ENCODE measurements around the gene KCNE2. TPM values are rescaled to one million over a fixed set of nuclear protein-coding genes. Genes with fewer than 3 reads are reported as not detected.

KCNE2 gene
- total RNA-seq, 1 experiment from 2014 or later, result not detected

GRCh38 chr21:34360488-34361241 is 3.1 kb upstream of the KCNE2 start:
- no peaks in the 10 kb centered on the region for H3K36me3 Mint-ChIP-seq (ENCODE audit: insufficient read depth, unreplicated experiment)
- no peak for DNase-seq
- peaks cover 7% of the 10 kb centered on the region for H3K4me1 Mint-ChIP-seq (ENCODE audit: low read depth, unreplicated experiment)
- Histone ChIP-seq H3K27me3 (replicated peaks; ENCODE audit: control insufficient read depth, insufficient read depth, low read length) (no peaks in the 10 kb centered on the region; the same call in 1 of the 2 replicates), H3K9me3 (peaks cover 8% of the 10 kb centered on the region; the same call in 1 of the 2 replicates), H3K4me3 (ENCODE audit: low read depth, low read length) (no peak overlapping the region), H3K36me3 (ENCODE audit: control insufficient read depth, insufficient read depth, low read length) (no peaks in the 10 kb centered on the region), H3K4me1 (no peaks in the 10 kb centered on the region; the same call in 1 of the 2 replicates)
- POLR2A ChIA-PET, result no interaction called here
- H3K27me3 Mint-ChIP-seq (ENCODE audit: insufficient read depth, unreplicated experiment), result peaks cover 9% of the 10 kb centered on the region
- TF ChIP-seq, protein P1, sequence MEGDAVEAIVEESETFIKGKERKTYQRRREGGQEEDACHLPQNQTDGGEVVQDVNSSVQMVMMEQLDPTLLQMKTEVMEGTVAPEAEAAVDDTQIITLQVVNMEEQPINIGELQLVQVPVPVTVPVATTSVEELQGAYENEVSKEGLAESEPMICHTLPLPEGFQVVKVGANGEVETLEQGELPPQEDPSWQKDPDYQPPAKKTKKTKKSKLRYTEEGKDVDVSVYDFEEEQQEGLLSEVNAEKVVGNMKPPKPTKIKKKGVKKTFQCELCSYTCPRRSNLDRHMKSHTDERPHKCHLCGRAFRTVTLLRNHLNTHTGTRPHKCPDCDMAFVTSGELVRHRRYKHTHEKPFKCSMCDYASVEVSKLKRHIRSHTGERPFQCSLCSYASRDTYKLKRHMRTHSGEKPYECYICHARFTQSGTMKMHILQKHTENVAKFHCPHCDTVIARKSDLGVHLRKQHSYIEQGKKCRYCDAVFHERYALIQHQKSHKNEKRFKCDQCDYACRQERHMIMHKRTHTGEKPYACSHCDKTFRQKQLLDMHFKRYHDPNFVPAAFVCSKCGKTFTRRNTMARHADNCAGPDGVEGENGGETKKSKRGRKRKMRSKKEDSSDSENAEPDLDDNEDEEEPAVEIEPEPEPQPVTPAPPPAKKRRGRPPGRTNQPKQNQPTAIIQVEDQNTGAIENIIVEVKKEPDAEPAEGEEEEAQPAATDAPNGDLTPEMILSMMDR (IDR thresholded peaks at IDR 0.05; ENCODE audit: insufficient read depth in 1 of 2, low read depth in 1 of 2, low read length in 1 of 2, severe bottlenecking in 1 of 2, unreplicated experiment in 1 of 2), result no peak
- intact Hi-C loops (cut with micrococcal nuclease; ENCODE audit: unreplicated experiment), result no loop called here
- H3K9me3 Mint-ChIP-seq (ENCODE audit: unreplicated experiment), result no peaks in the 10 kb centered on the region
- no TSS peak for BruUV-seq (replicated peaks)
- no peak overlapping the region for H3K27ac Mint-ChIP-seq (ENCODE audit: unreplicated experiment)
- H3K4me3 Mint-ChIP-seq (ENCODE audit: unreplicated experiment), result no peak overlapping the region
- CTCF ChIA-PET, result no interaction called here

- H3K27me3 Mint-ChIP-seq (ENCODE audit: insufficient read depth, unreplicated experiment), result peaks cover 9% of the 10 kb centered on the region
- no peaks in the 10 kb centered on the region for H3K9me3 Mint-ChIP-seq (ENCODE audit: unreplicated experiment)
- no TSS peak for BruUV-seq (replicated peaks)
- TF ChIP-seq, protein P1 (IDR thresholded peaks at IDR 0.05; ENCODE audit: insufficient read depth in 1 of 2, low read depth in 1 of 2, low read length in 1 of 2, severe bottlenecking in 1 of 2, unreplicated experiment in 1 of 2), result no peak
- H3K4me1 Mint-ChIP-seq (ENCODE audit: low read depth, unreplicated experiment), result peaks cover 7% of the 10 kb centered on the region
- Histone ChIP-seq H3K27me3 (replicated peaks; ENCODE audit: control insufficient read depth, insufficient read depth, low read length) (no peaks in the 10 kb centered on the region), H3K36me3 (ENCODE audit: control insufficient read depth, insufficient read depth, low read length) (no peaks in the 10 kb centered on the region), H3K9me3 (peaks cover 8% of the 10 kb centered on the region; the same call in 1 of the 2 replicates), H3K4me1 (peaks cover under 1% of the 10 kb centered on the region; the same call in 1 of the 2 replicates), H3K4me3 (ENCODE audit: low read depth, low read length) (no peak overlapping the region)
- peak overlapping the region; percentile 46 for H3K4me3 Mint-ChIP-seq (ENCODE audit: unreplicated experiment)
- no peak for DNase-seq
- intact Hi-C loops (cut with micrococcal nuclease; ENCODE audit: unreplicated experiment), result loop anchor here (1.0 kb wide), 1 partner anchor 268 kb away; no protein-coding TSS in a partner anchor
- H3K27ac Mint-ChIP-seq (ENCODE audit: unreplicated experiment), result no peak overlapping the region
- ChIA-PET POLR2A (no interaction called here), CTCF (interaction anchor here (0.6 to 1.0 kb wide), 3 partner anchors 241 to 698 kb away, joined by 3 to 5 read pairs (median 4); no protein-coding TSS in a partner anchor)
- H3K36me3 Mint-ChIP-seq (ENCODE audit: insufficient read depth, unreplicated experiment), result no peaks in the 10 kb centered on the region
Observed at GRCh38 chr21:34362136-34362444, 1.7 kb upstream of the KCNE2 start.

GRCh38 chr21:34362670-34363069 is 1.1 kb upstream of the KCNE2 start:
- ChIA-PET CTCF (interaction anchor here (0.6 to 1.0 kb wide), 3 partner anchors 240 to 699 kb away, joined by 3 to 5 read pairs (median 4); no protein-coding TSS in a partner anchor), POLR2A (no interaction called here)
- Histone ChIP-seq H3K9me3 (peaks cover 8% of the 10 kb centered on the region; the same call in 1 of the 2 replicates), H3K36me3 (ENCODE audit: control insufficient read depth, insufficient read depth, low read length) (no peaks in the 10 kb centered on the region), H3K27me3 (replicated peaks; ENCODE audit: control insufficient read depth, insufficient read depth, low read length) (no peaks in the 10 kb centered on the region), H3K4me1 (peaks cover 7% of the 10 kb centered on the region; the same call in 1 of the 2 replicates), H3K4me3 (ENCODE audit: low read depth, low read length) (no peak overlapping the region)
- intact Hi-C loops (cut with micrococcal nuclease; ENCODE audit: unreplicated experiment), result loop anchor here (1.0 kb wide), 1 partner anchor 268 kb away; no protein-coding TSS in a partner anchor
- no peak overlapping the region for H3K4me3 Mint-ChIP-seq (ENCODE audit: unreplicated experiment)
- no TSS peak for BruUV-seq (replicated peaks)
- TF ChIP-seq, protein P1 (IDR thresholded peaks at IDR 0.05; ENCODE audit: insufficient read depth in 1 of 2, low read depth in 1 of 2, low read length in 1 of 2, severe bottlenecking in 1 of 2, unreplicated experiment in 1 of 2), result no peak
- H3K4me1 Mint-ChIP-seq (ENCODE audit: low read depth, unreplicated experiment), result peaks cover 7% of the 10 kb centered on the region
- peaks cover 6% of the 10 kb centered on the region for H3K27me3 Mint-ChIP-seq (ENCODE audit: insufficient read depth, unreplicated experiment)
- no peak for DNase-seq
- no peaks in the 10 kb centered on the region for H3K9me3 Mint-ChIP-seq (ENCODE audit: unreplicated experiment)
- H3K27ac Mint-ChIP-seq (ENCODE audit: unreplicated experiment), result no peak overlapping the region
- H3K36me3 Mint-ChIP-seq (ENCODE audit: insufficient read depth, unreplicated experiment), result no peaks in the 10 kb centered on the region
